GM18508 (cell line): ENCODE data around the gene BLNK.
"Not testable (repeated sequence)": the region's sequence is repeated elsewhere in the genome, so short reads cannot be mapped to it uniquely, and the experiment has no call there.

Experiments used
- ATAC-seq: cut with Tn5 transposase; IDR thresholded peaks from one replicate; pipeline ENCODE4 v1.9.1; 2021; ENCODE audit warnings: moderate number of reproducible peaks; ENCODE audit not compliant: insufficient read depth, unreplicated experiment

The BLNK gene

DNA sequence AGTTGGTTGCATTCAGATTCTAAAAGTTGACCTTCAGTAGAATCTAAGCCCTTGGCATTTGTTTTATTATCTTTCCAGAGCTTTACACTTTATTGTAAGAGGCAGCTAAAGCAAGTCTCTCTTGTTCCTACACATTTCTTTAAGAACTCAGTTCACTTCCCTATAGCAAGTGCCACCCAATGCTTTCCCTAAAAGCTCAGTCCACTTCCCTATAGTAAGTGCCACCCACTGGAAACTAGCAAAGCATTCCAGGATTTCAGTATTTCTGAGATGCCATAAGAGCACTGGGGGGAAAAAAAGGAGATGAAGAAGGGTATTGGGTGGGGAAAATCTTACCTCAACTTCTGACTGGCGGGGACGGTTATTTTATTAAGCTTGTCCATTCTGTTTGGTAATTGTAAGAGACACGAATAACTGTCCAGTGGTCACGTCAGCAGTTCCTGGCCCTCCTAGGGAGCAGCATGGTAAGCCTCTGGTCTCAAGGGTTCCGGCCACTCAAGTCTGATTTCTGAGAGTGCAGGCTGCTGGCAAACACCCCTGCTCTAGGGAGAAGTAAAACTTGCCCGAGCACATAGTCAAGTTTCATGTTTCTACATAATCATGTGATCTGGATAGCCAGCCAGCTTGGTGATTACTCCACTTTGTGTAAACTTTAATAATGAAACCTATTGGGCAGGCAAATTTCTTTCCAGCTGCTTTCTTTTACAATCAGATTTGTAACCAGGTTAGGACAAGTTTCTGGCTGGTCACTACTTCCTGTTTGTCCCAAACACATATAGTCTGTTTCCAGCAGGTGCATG lies at the start of gene BLNK:
Gene BLNK, minus strand, starts transcription at position 554 of the 800 bp plus-strand sequence. Its CDS starts 171 bp downstream, at position 383.
- peak; percentile 66 for ATAC-seq

DNA sequence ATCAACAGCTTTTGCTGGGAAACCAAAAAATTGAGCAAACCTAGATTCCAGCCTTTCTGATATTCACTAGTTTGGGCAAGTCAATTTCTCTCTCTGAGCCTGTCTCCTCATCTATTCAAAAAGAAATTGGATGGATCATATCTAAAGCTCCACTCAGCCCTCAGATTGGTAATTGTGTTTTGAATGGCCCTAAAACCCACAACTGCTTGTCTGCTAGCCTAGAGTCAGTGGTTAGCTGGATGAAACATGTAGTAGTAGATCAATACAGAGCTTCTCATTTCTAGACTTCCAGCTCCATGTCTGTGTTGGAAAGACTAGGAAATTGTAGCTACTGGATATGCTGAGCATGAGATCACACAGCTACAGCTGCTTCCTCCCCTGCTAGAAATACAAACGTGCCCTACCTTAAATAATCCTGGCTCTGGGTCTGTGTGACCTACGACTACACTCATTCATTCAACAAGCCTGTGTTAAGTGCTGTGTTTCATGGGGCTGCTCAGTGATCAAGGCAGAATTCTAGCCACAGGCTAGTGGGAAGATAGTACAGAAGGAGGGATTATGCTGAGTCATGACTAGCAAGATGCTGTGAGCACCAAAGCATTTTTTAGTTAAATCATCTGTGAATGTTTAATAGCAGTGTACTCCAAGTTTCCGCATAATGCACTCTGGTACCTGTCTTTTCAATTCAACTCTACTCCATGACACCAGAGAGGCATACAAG lies 48.5 kb upstream of the BLNK start:
- ATAC-seq, result no peak

DNA sequence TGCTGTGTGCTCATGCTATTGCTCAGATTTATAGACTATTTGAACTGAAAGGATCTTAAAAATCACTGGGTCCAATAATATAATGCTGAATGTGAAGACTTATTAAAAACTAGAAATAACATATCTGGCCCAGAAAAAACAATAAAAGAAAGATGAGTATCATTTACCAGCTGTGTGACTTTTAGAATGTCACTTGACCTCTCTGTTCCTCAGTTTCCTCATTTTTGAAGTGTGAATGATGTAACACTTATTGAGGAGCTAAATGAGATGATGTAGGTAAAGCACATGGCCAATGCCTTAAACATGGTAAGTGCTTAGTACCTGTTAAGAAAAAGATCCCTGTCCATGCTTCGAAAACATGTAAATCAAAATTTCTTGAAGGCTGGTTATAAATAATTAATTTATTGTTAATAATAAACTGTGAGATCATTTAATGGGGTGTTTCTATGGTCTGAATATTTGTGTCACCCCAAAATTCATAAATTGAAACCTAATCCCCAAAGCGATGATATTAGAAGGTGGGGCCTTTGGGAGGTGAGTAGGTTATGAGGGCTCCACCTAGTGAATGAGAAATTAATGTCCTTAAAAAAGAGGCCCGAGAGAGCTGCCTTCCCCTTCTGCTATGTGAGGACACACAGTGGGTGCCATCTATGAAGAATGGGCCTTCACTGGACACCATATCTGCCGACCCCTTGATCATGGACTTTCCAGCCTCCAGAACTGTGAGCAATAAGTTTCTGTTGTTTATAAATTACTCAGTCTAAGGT lies 45.9 kb upstream of the BLNK start:
- ATAC-seq, result no peak

DNA sequence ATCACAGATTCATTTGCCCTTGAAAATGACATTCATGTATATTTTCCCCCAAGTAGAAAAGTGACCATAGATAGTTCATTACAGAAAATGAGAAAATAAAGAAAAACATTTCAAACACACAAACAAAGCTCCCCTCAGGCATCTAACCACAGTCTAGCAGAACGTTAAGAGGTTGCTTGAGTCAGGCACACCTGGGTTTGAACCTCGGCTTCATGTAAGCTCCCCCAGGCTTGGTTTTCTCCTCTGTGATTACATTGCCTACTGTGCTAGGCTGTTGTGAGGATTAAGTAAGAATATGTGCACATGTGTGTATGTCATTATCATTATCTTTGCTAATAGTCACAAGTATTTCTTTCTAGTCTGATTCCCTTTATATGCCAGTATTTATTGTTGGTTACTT lies 42.0 kb upstream of the BLNK start:
- no peak for ATAC-seq

DNA sequence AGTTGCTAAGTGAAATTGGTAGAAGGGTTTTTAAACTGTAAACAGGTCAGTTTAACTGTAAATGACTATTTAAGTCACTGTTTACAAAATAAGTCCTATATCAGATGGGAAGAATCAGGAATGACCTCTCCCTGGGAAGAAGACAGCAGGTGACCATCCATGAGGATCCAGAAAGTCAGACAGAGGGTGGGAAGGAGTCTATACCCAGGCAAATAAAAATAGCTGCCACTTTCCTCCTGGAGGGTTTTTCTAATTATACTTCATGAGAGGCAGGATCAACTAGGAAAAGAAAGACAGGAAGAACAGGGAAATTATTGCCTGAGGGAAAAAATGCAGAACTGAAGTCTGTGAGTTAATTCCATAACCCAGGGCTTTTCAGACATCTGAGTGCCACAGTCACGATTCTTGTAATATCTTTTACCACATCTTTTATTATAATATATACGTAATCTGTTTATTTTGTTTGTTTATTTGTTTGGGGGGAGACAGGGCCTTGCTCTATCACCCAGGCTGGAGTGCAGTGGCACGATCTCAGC lies 39.9 kb upstream of the BLNK start:
- ATAC-seq, result no peak

DNA sequence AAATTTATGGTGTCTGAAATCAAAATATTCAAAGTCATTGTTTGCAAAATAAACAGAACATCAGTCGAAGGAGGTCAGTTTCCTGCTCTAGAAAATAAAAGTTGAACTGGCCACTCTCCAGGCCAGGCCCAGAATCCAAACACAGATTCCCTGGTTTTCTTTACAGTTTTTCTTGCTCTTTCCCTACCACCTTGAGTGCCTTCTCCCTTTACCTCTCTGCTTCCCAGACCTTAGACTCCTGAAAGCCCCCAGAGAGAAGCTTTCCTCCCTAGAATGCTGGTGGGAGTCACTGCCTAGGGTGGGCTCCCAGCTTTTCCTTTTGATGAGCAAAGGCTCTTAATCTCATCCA lies 38.9 kb upstream of the BLNK start:
- ATAC-seq, result no peak

DNA sequence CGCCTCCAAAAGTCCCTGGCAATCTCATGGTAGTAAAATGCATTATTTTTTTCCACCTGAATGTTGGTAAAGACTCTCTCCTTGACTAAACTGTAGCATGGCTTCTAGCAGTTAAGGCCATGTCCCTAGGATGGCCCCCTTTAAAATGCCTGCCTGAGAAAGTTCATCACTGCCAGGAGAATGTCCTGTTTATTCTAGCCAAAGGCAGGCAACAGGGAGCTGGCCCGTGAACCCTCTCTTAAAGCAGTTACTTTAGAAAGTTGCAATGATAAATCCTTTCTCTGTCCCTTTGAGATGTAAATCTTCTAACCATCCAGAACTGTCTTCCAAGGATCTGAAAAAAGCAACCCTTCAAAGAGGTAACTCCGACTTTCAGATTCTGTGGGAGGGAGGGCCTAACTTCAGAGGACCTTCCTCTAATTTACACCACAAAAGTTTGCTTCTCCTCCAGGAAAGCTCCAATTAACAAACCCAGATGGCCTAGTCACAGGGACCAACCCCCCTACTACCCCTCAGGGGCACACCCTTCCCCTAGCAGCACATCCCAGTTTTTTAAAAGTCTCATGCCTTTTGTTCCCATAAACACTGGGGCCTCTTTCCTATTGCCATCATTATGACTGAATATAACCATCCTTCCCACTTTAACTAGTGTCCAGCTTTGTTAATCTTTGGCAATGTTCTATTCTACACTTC lies 38.4 kb upstream of the BLNK start:
- no peak for ATAC-seq

DNA sequence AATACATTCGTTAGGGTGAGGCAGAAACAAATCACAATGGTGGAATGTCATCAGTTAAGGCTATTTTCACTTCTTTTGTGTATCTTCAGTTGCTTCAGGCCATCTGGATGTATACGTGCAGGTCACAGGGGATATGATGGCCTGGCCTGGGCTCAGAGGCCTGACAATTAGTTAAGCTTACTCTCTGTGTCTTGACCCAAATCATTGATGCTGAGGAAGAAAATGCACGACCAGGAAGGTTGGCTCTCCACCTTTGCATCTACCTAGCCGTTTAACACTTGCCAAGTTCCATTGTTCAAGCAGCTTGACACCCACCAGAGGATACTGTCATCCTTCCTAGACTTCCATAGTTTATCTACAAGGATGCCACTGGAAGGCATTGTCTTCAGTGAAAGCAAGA lies 37.5 kb upstream of the BLNK start:
- ATAC-seq, result not testable (repeated sequence)

DNA sequence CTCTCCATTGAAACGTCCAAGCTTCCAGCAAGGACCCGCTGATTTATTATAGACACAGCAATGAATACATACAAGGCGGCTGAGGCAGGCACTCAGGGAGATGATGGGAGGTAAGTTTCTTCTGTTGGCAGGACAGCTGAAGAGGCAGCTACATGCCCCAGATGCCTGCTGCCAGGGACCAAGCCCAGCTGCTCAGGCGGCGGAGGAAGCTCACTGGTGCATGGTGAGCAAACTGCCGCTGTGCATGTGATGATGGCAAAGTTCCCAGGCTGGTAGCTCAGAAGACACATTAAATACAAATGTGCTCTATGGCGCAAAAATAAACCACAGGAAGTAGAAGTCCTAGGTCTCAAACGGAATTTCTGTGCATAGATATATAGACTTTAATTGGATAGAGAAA lies 35.1 kb upstream of the BLNK start:
- no peak for ATAC-seq

DNA sequence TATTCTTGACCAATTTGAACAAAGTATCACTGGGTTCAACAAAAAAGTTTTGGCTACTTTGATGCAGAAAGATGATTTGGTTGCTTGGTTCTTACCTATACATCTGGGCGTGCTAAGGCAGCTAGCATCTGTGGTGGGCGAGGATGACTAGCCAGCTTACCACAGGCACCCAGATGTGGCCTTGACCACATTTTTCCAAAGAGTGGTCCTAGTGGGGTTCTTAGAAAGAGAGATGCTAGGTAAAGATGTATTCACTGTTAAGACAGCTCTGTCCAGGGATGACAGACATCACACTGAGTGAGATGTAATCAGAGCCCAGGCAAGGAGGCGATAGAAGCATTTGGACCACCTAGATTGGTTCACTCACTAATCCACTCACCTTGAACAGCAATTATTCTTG lies 33.6 kb upstream of the BLNK start:
- ATAC-seq, result no peak

DNA sequence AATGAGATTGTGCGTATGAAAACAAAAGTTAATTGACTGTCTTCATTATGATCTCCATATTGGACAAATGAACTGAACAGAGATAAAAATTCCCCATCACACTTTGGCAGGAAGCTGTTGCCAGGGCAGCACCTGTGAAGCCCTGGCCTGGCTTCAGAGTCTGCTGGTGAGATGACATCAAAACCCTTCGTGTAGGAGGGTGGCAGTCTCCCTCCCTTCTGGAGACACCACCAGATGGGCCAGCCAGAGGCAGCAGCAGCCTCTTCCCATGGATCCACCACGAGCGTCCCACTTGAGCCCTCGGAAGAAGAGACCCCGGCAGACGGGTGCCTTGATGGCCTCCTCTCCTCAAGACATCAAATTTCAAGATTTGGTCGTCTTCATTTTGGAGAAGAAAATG lies 32.9 kb upstream of the BLNK start, which contains the start of gene DNTT:
Gene DNTT, plus strand, starts transcription at position 205 of the 400 bp plus-strand sequence. Its CDS starts 64 bp downstream, at position 269.
- no peak for ATAC-seq

DNA sequence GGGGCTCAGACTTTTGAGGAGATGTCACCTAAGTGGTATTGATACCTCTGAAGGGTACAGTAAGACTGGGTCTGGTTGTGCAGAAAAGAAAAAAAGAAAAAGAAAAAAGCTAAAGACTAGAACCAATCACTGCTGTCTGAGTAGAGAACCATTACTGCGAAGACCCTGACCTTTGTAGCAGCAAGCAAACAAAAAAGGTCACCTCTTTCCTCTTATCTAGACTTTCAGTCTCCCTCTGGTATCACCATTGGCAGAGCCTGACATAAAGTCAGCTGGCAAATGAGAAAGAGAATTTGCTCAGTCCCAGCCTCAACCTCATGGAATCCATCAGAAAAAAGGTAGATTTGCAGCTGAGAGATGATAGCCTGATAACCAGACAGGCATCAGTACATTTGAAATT lies 30.2 kb upstream of the BLNK start:
- no peak for ATAC-seq

DNA sequence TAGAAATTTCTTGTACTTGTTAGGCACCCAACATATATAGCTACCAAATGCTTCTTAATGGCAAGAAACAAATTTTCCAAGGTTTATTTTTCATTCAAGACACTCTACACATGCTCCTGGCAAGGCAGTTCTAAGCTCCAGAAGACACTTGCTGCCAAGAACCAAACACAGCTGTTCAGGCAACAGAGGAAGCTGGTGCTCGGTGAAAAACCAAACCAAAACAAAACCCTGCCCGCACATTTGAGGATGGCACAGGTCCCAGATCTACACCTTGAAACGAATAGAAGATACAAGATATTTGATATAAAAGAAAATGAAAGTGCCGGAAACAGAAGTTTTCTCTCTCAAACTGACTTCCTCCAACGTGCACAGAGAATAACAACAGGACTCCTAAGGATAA lies 28.0 kb upstream of the BLNK start:
- ATAC-seq, result no peak

DNA sequence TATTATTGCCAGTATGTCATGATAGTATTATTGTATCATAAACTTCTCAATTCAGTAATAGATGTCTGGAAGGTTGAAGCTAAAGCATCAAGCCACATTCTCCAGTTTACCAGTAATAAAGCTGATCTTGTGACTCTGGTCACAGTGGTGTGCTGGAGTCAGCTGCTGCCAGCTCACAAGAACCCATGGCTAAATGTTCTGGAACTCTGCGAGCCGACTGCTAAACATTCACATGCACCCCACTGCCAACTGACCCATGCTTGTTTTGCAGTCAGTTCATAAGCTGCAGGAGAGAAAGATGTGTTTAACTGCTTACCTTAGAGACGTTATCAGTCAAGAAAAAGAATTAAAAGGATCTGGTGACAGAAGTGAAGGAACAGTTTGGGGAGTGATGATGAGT lies 27.0 kb upstream of the BLNK start:
- no peak for ATAC-seq

DNA sequence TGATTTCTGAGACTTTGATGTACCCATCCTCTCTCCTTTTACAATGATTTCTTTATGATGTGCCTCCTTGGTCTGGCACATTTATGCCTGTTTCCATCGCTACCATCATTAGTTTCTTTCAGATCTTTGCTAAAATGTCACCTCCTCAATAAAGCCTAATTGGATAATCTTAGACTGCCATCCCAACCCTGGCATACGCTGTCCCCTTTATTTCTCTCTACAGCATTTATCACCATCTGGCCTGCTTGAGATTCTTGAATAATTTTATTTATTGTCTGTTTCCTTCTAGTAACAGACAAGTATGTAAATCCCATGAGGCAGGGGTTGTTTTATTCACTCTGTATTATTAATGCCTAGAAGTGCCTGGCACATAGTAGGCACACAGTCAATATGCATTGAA lies 26.1 kb upstream of the BLNK start:
- ATAC-seq, result no peak

DNA sequence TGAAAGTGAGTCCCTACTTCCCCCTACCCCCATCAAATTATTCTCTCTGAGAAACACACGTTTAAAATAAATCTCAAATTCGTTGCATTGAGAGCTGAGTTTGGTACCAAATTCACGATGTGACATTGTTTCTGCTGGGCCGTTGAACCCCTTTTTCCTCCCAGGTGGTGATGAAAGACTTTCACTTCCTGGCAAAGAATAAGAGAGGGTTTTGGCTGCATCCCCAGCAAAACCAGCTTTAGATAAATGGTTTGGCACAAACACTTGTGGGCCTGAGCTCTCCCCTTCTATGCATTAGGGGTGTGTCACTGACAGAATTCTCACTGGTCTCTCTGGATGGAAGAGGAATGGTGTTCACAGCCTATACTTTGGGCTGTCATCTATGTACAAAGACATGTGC lies 24.1 kb upstream of the BLNK start:
- ATAC-seq, result no peak

DNA sequence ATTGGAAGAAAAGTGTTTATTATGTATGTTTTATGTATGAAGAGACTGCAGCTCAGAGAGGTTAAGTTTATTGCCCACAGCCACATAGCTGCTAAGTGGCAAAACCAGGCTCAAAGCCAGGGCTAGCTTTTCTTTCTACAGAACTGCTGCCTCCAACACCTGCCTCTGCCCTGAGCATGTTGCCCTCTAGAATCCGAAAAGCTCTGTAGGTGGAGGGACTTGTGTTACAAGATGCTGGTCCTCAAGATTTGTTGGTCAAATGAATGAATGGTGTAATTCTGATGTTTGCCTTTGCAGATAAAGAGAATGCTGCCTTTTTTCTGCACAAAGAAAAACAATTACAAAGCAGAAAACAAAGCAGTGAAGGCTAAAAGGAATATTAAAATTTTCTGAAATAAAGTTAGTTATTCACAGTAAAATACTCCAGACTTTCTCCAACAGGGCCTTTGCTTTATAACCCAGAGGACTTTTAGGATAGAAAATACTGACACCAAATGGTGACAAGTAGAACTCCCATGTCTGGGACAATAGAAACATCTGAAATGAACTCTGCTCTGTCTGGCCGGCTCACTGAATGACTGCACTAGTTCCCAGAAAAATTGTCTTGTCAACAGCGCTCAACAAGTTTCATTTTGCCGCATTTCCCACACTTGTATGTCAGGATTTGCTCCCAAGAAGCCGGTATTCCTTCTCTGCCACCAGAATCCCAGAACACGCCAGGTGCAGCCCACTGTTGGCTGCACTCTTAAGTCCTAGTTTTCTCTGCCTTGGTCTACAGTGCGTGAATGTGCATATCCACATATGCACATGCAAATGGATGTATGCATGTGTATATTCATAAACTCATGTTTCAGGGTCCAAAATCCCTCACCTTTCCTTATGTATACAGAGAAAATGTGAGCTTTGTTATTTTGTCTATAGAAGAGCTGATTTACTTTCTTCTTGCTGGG lies 21.9 kb upstream of the BLNK start:
- no peak for ATAC-seq

DNA sequence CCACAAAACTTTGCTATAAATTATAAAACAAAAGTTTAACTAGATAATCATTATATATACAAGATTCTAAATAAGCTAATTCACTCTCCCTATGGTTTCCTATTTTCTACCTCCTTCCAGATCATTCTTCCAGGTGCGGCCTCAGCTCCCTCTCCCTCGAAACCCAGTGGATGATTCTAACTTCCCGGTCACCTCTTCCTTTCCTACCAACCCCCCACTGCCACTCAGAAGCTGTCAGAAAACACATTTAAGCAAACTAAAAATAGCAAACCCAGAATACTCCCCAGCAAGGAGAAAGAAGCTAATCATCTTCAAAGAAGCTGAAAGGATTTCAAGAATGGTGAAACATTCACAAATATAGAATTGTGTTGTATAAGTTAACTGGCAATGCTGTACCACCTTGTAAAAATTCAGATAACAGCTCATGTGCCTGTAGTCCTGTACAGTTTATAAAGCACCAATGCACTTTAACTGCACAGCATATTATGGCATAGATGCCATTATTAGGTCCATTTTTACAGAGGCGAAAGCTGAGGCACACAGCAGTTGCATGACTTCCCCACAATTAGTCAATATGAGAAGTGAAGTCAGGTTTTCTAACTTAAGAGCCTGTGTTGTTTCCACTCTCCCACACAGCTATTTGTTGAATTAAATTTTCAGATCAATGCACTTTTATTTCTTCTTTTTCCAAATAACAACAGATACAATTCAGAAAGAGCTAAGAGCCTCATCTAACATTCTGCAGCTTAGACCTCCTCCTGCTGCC lies 19.2 kb upstream of the BLNK start:
- no peak for ATAC-seq
